K562 (cell line): Measurements from ENCODE around the gene PFAS. TPM values are rescaled to one million over a fixed set of nuclear protein-coding genes. Genes with fewer than 3 reads are reported as not detected.
A peak's percentile ranks its signal among the peaks of the same experiment; 100 is the strongest.

Experiments used
- ATF7 ChIP-seq: fragments of 450-650 bp; IDR thresholded peaks from 2 replicates; pipeline ENCODE4 v1.7.1; 2014; ENCODE audit warnings: mild to moderate bottlenecking, moderate library complexity
- E2F5 ChIP-seq: sonication (generic); formaldehyde crosslinking; IDR thresholded peaks from 2 replicates; pipeline ENCODE4 v1.8.0; 2022; ENCODE audit warnings: mild to moderate bottlenecking, missing genetic modification reagents
- KDM5B ChIP-seq: fragments of 200-600 bp; sonication (generic); IDR thresholded peaks from 2 replicates; pipeline ENCODE4 v1.6.1; 2012; ENCODE audit warnings: low read depth, mild to moderate bottlenecking, moderate library complexity, low read length, control low read depth, inconsistent platforms; ENCODE audit not compliant: insufficient replicate concordance
- MEIS2 ChIP-seq: fragments of 450-650 bp; IDR thresholded peaks from 2 replicates; pipeline ENCODE4 v1.6.1; 2014; ENCODE audit warnings: mild to moderate bottlenecking; ENCODE audit not compliant: partially characterized antibody
- MNT ChIP-seq, 2 experiments: fragments of 450-650 bp; conservative IDR thresholded peaks; 2 replicates each; pipeline ENCODE4 v1.6.1; 2017; ENCODE audit warnings: mild to moderate bottlenecking in 2 of 2, moderate library complexity in 2 of 2
- POLR2G ChIP-seq: fragments of 200-400 bp; formaldehyde crosslinking; IDR thresholded peaks from 2 replicates; pipeline ENCODE4 v1.6.1; 2017; ENCODE audit warnings: low read depth, mild to moderate bottlenecking, antibody characterized with exemption, low read length, moderate library complexity
- RBFOX2 ChIP-seq: fragments of 200-400 bp; formaldehyde crosslinking; IDR thresholded peaks from 2 replicates; pipeline ENCODE4 v1.6.1; 2017; ENCODE audit warnings: low read depth, mild to moderate bottlenecking, low read length, moderate library complexity
- SP1 ChIP-seq: sonication (generic); formaldehyde crosslinking; IDR thresholded peaks from 2 replicates; pipeline ENCODE4 v1.8.1; 2022; ENCODE audit warnings: mild to moderate bottlenecking, missing genetic modification reagents
- VEZF1 ChIP-seq: fragments of 200-800 bp; sonication (Bioruptor generic); IDR thresholded peaks from 2 replicates; pipeline ENCODE4 v1.6.1; 2017; ENCODE audit warnings: missing genetic modification characterization, missing compliant biosample characterization
- ZBTB33 ChIP-seq: sonication (generic); formaldehyde crosslinking; IDR thresholded peaks from 2 replicates; pipeline ENCODE4 v1.8.1; 2023; ENCODE audit warnings: mild to moderate bottlenecking, missing genetic modification reagents
- ZBTB49 ChIP-seq: sonication (generic); formaldehyde crosslinking; IDR thresholded peaks from 2 replicates; pipeline ENCODE4 v1.8.0; 2022; ENCODE audit warnings: missing genetic modification reagents, mild to moderate bottlenecking, borderline replicate concordance
- polyA plus RNA-seq, 8 experiments: library from polyadenylated mRNA; depleted of rRNA in 4 of 8; stranded (reverse) in 5 of 8; unstranded in 3 of 8; fragments of >200 nt; fragmentation: Nextera tagmentation in 2 of 8; fragmentation: Illumina TruSeq in 1 of 8; extraction: Ambion mirVana in 2 of 8; extraction: Trizol in 1 of 8; gene quantifications; 2 replicates each; pipeline versions ENCODE4 v1.2.1 to v1.2.3, GENCODE V29; 2011 to 2014; ENCODE audit warnings: inconsistent platforms in 1 of 8, missing spikeins in 1 of 8
- total RNA-seq, 7 experiments: library from RNA; depleted of rRNA in 6 of 7; stranded (reverse); fragments of >200 nt in 6 of 7; fragmentation: Illumina TruSeq in 2 of 7; extraction: Trizol in 2 of 7; gene quantifications; 2 replicates each; pipeline versions ENCODE4 v1.2.1 to v1.2.3, GENCODE V29; 2011 to 2021; ENCODE audit warnings: low replicate concordance in 1 of 7

The PFAS gene
- total and polyA plus RNA-seq, 9 of the 15 experiments (the other 6 are each of a cell fraction or from before 2014, with no cell fraction given) = 11.6 to 131 (median 43.9) TPM

GRCh38 chr17:8288336-8289102 lies 39.4 kb downstream of the PFAS start, which contains the start of gene RANGRF (continued):
- peak; percentile 65; the same call in 1 of the 2 replicates for TF ChIP-seq RBFOX2
- 0 out of 2 replicates have a peak, but pooled peaks have one; percentile 10 for TF ChIP-seq VEZF1
- peak; percentile 75 for TF ChIP-seq POLR2G
- peak; percentile 57; the same call in 1 of the 2 replicates for TF ChIP-seq ZBTB33 (CRISPR knock-in tag)
- peak; percentile 31 for TF ChIP-seq KDM5B
- peak; percentile 94 for TF ChIP-seq MEIS2
- TF ChIP-seq SP1 (CRISPR knock-in tag) = peak; percentile 54
- TF ChIP-seq ATF7 = 0 out of 2 replicates have a peak, but pooled peaks have one; percentile 16
- peak; percentile 44 to 55; a peak in 3 of 4 replicates for TF ChIP-seq MNT (conservative IDR thresholded peaks at IDR 0.05)
- no peak for TF ChIP-seq E2F5 (CRISPR knock-in tag)
- TF ChIP-seq ZBTB49 (CRISPR knock-in tag) = no peak
